Upper lobe of left lung (tissue), 6 donors: ENCODE data around the gene CCM2. TPM values are rescaled to one million over a fixed set of nuclear protein-coding genes. Genes with fewer than 3 reads are reported as not detected.

ENCODE experiments used
- ATAC-seq, 2 donors: fragments of 200-7000 bp; cut with Tn5 transposase; one replicate each; pipeline ENCODE4 v1.9.1; 2022; ENCODE audit warnings: mild to moderate bottlenecking in 2 of 2, moderate library complexity in 2 of 2; ENCODE audit not compliant: low FRiP score in 2 of 2
- DNase-seq, 2 donors: peaks; one replicate each; pipeline ENCODE4 v3.0.0-alpha.2; 2019 to 2020
- H3K27ac ChIP-seq, 4 donors: fragments of 200-600 bp; sonication (generic); one replicate each; pipeline ENCODE4 v1.5.1; 2016 to 2019
- H3K27me3 ChIP-seq, 4 donors: fragments of 200-600 bp; sonication (generic); one replicate each; pipeline ENCODE4 v1.5.1; 2017 to 2019
- H3K36me3 ChIP-seq, 4 donors: fragments of 200-600 bp; sonication (generic); one replicate each; pipeline ENCODE4 v1.5.1; 2016 to 2019
- H3K4me1 ChIP-seq, 4 donors: fragments of 200-600 bp; sonication (generic); one replicate each; pipeline ENCODE4 v1.5.1; 2018 to 2019
- H3K4me3 ChIP-seq, 4 donors: fragments of 200-600 bp; sonication (generic); one replicate each; pipeline ENCODE4 v1.5.1; 2017 to 2019; ENCODE audit warnings: mild to moderate bottlenecking in 2 of 4, moderate library complexity in 1 of 4
- H3K9me3 ChIP-seq, 4 donors: fragments of 200-600 bp; sonication (generic); one replicate each; pipeline ENCODE4 v1.5.1; 2018 to 2019
- CTCF ChIP-seq, 6 experiments: fragments of 450-650 bp in 4 of 6; fragments of 200-600 bp in 2 of 6; sonication (generic) in 2 of 6; IDR thresholded peaks; one replicate each; pipeline ENCODE4 v1.5.1; 2016 to 2019; ENCODE audit warnings: antibody characterized with exemption in 6 of 6
- EP300 ChIP-seq, 4 donors: sonication (generic); formaldehyde crosslinking; IDR thresholded peaks; one replicate each; pipeline ENCODE4 v1.5.1; 2017; ENCODE audit warnings: antibody characterized with exemption in 4 of 4, control low read depth in 2 of 4
- POLR2A ChIP-seq, 4 donors: fragments of 450-650 bp; IDR thresholded peaks; one replicate each; pipeline ENCODE4 v1.5.1; 2016 to 2017; ENCODE audit warnings: antibody characterized with exemption in 4 of 4, mild to moderate bottlenecking in 2 of 4
- POLR2AphosphoS5 ChIP-seq, 2 donors: sonication (generic); formaldehyde crosslinking; IDR thresholded peaks; one replicate each; pipeline ENCODE4 v1.5.1; 2017; ENCODE audit warnings: antibody characterized with exemption in 2 of 2
- WGBS, 2 donors: methylation state at CpG; one replicate each; pipeline ENCODE4 v1.1.5; 2017 to 2018; 5-methylcytosine and 5-hydroxymethylcytosine counted together
- total RNA-seq, 6 donors: library from RNA; depleted of rRNA in 4 of 6; stranded (reverse); fragments of >200 nt in 4 of 6; gene quantifications; one replicate each; pipeline versions ENCODE4 v1.1.0 to v1.2.1, GENCODE V29; 2016 to 2021
- donor health status: DM: no; HTN: no; CAD: no; lungs with moderate emphysema.
- donor health status: DM: no; HTN: yes; CAD: no; lungs with severe emphysema.

The CCM2 gene
- total RNA-seq, 6 donors from 2014 or later, result 30.9 to 63.9 (median 46.8) TPM

- Histone ChIP-seq H3K9me3 (no peaks in the 10 kb centered on the region), H3K4me1 (peaks cover 0 to 7% (median 7%) of the 10 kb centered on the region in 4 donors), H3K36me3 (peaks cover 0 to 24% (median 17%) of the 10 kb centered on the region in 4 donors), H3K4me3 (no peak overlapping the region), H3K27me3 (no peaks in the 10 kb centered on the region), H3K27ac (no peak overlapping the region)
- TF ChIP-seq CTCF (IDR thresholded peaks at IDR 0.05) (no peak), POLR2AphosphoS5 (IDR thresholded peaks at IDR 0.05) (no peak), EP300 (IDR thresholded peaks at IDR 0.05) (no peak), POLR2A (IDR thresholded peaks at IDR 0.05) (no peak)
- peak in 1 of 2 donors; percentile 18 for DNase-seq
- ATAC-seq, result no peak
- 71% methylated on average over 5 of the region's 5 CpGs for WGBS, 2 donors
Observed at GRCh38 chr7:44971902-44972441, 28.0 kb upstream of the CCM2 start.

DNA sequence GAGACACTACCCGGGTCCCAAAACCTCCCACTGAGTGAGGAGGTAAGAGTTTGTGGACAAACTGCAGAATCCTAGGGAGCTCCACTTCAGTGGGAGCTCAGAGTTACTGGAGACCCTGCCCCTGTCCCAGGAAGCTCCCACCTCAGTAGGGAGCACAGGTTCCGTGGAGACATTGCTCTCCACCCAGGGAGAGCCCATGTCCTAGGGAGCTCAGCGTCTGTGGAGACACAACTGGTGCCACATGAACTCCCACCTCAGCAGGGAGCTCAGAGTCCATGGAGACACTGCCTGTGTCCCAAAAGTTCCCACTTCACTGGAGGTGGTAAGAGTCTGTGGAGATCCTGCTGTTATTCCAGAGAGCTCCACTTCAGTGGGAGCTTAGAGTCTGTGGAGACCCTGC lies 27.4 kb upstream of the CCM2 start:
- Histone ChIP-seq H3K36me3 (peaks cover 0 to 24% (median 15%) of the 10 kb centered on the region in 4 donors), H3K27me3 (no peaks in the 10 kb centered on the region), H3K9me3 (no peaks in the 10 kb centered on the region), H3K4me3 (no peak overlapping the region), H3K4me1 (peaks cover 0 to 13% (median 13%) of the 10 kb centered on the region in 4 donors), H3K27ac (no peak overlapping the region)
- WGBS, 2 donors, result 91% methylated on average over 3 of the region's 3 CpGs; no CpG with 5 or more reads in 1 of the 2 donors
- DNase-seq (peak in 1 of 2 donors; percentile 5), ATAC-seq (no peak)
- no peak for TF ChIP-seq POLR2AphosphoS5 (IDR thresholded peaks at IDR 0.05)
- no peak for TF ChIP-seq POLR2A (IDR thresholded peaks at IDR 0.05)
- TF ChIP-seq CTCF (IDR thresholded peaks at IDR 0.05), result no peak
- no peak for TF ChIP-seq EP300 (IDR thresholded peaks at IDR 0.05)

GRCh38 chr7:44973610-44974401 lies 26.2 kb upstream of the CCM2 start:
- no peak overlapping the region for H3K4me3 ChIP-seq
- DNase-seq, result no peak
- H3K36me3 ChIP-seq, result peaks cover 0 to 24% (median 17%) of the 10 kb centered on the region in 4 donors
- no peak overlapping the region for H3K27ac ChIP-seq
- H3K4me1 ChIP-seq, result peaks cover 1 to 25% (median 24%) of the 10 kb centered on the region in 4 donors
- peak in 1 of 2 donors; percentile 49 for ATAC-seq
- WGBS, 2 donors, result 20 to 75% methylated on average over 1 to 10 of the region's 10 CpGs
- no peaks in the 10 kb centered on the region for H3K27me3 ChIP-seq
- TF ChIP-seq EP300 (IDR thresholded peaks at IDR 0.05) (no peak), CTCF (IDR thresholded peaks at IDR 0.05) (peak; percentile 47 to 65 (median 54)), POLR2A (IDR thresholded peaks at IDR 0.05) (no peak), POLR2AphosphoS5 (IDR thresholded peaks at IDR 0.05) (no peak)
- H3K9me3 ChIP-seq, result no peaks in the 10 kb centered on the region

GRCh38 chr7:44974549-44974948 lies 25.5 kb upstream of the CCM2 start:
- no peak overlapping the region for H3K27ac ChIP-seq
- peaks cover 0 to 24% (median 17%) of the 10 kb centered on the region in 4 donors for H3K36me3 ChIP-seq
- peaks cover 8 to 32% (median 31%) of the 10 kb centered on the region in 4 donors for H3K4me1 ChIP-seq
- TF ChIP-seq EP300 (IDR thresholded peaks at IDR 0.05) (no peak), POLR2A (IDR thresholded peaks at IDR 0.05) (no peak), CTCF (IDR thresholded peaks at IDR 0.05) (no peak)
- no peak overlapping the region for H3K4me3 ChIP-seq
- H3K9me3 ChIP-seq, result no peaks in the 10 kb centered on the region
- 85% methylated on average over 7 of the region's 7 CpGs; no CpG with 5 or more reads in 1 of the 2 donors for WGBS, 2 donors
- H3K27me3 ChIP-seq, result no peaks in the 10 kb centered on the region
- ATAC-seq (no peak), DNase-seq (no peak)
